K562 (cell line): ENCODE data around the gene TXLNG. TPM values are rescaled to one million over a fixed set of nuclear protein-coding genes. Genes with fewer than 3 reads are reported as not detected.

ENCODE experiments used
- AFF1 ChIP-seq, 2 experiments: fragments of 450-650 bp; IDR thresholded peaks; 2 replicates each; pipeline ENCODE4 v1.6.1; 2018; ENCODE audit warnings: mild to moderate bottlenecking in 2 of 2, low read depth in 1 of 2; ENCODE audit not compliant: partially characterized antibody in 2 of 2
- ARID2 ChIP-seq: fragments of 450-650 bp; IDR thresholded peaks from 2 replicates; pipeline ENCODE4 v1.6.1; 2017; ENCODE audit warnings: antibody characterized with exemption, mild to moderate bottlenecking
- C11orf30 ChIP-seq: fragments of 450-650 bp; IDR thresholded peaks from 2 replicates; pipeline ENCODE4 v1.6.1; 2016; ENCODE audit warnings: low read depth, mild to moderate bottlenecking
- CHAMP1 ChIP-seq: fragments of 450-650 bp; IDR thresholded peaks from 2 replicates; pipeline ENCODE4 v1.6.1; 2016; ENCODE audit warnings: mild to moderate bottlenecking
- CREB1 ChIP-seq, 2 experiments: sonication (generic) in 1 of 2; formaldehyde crosslinking in 1 of 2; IDR thresholded peaks; 2 replicates each; pipeline versions ENCODE4 v1.6.1 to v1.8.0; 2012 to 2022; ENCODE audit warnings: inconsistent platforms in 1 of 2, mild to moderate bottlenecking in 1 of 2, missing genetic modification reagents in 1 of 2, moderate library complexity in 1 of 2
- FIP1L1 ChIP-seq: fragments of 200-400 bp; formaldehyde crosslinking; IDR thresholded peaks from 2 replicates; pipeline ENCODE4 v1.6.1; 2018; ENCODE audit warnings: mild to moderate bottlenecking, low read depth, low read length; ENCODE audit not compliant: poor library complexity, severe bottlenecking
- KDM5B ChIP-seq: fragments of 200-600 bp; sonication (generic); IDR thresholded peaks from 2 replicates; pipeline ENCODE4 v1.6.1; 2012; ENCODE audit warnings: low read depth, mild to moderate bottlenecking, moderate library complexity, low read length, control low read depth, inconsistent platforms; ENCODE audit not compliant: insufficient replicate concordance
- MAFK ChIP-seq: IDR thresholded peaks from 2 replicates; pipeline ENCODE4 v1.6.1; 2011; ENCODE audit warnings: low read length, improper control_type of control experiment
- MTA3 ChIP-seq: fragments of 450-650 bp; formaldehyde crosslinking; IDR thresholded peaks from 2 replicates; pipeline ENCODE4 v1.6.1; 2017; ENCODE audit warnings: mild to moderate bottlenecking, borderline replicate concordance
- NCOA6 ChIP-seq: fragments of 450-650 bp; IDR thresholded peaks from 2 replicates; pipeline ENCODE4 v1.6.1; 2017; ENCODE audit warnings: mild to moderate bottlenecking
- NFIC ChIP-seq: fragments of 450-650 bp; IDR thresholded peaks from 2 replicates; pipeline ENCODE4 v1.6.1; 2017; ENCODE audit warnings: mild to moderate bottlenecking, inconsistent platforms
- POLR2G ChIP-seq: fragments of 200-400 bp; formaldehyde crosslinking; IDR thresholded peaks from 2 replicates; pipeline ENCODE4 v1.6.1; 2017; ENCODE audit warnings: low read depth, mild to moderate bottlenecking, antibody characterized with exemption, low read length, moderate library complexity
- RBBP5 ChIP-seq: fragments of 200-600 bp; sonication (generic); IDR thresholded peaks from 2 replicates; pipeline ENCODE4 v1.6.1; 2012; ENCODE audit warnings: borderline replicate concordance, mild to moderate bottlenecking, low read length, control low read depth, inconsistent platforms; ENCODE audit not compliant: insufficient read depth, poor library complexity, severe bottlenecking
- SAFB2 ChIP-seq: fragments of 200-400 bp; formaldehyde crosslinking; IDR thresholded peaks from 2 replicates; pipeline ENCODE4 v1.6.1; 2018; ENCODE audit warnings: borderline replicate concordance, low read length, low read depth, moderate library complexity; ENCODE audit not compliant: severe bottlenecking
- SMARCA4 ChIP-seq: fragments of 450-650 bp; IDR thresholded peaks from 2 replicates; pipeline ENCODE4 v1.6.1; 2016
- SMARCE1 ChIP-seq: fragments of 450-650 bp; IDR thresholded peaks from 2 replicates; pipeline ENCODE4 v1.7.1; 2016; ENCODE audit warnings: mild to moderate bottlenecking
- SRF ChIP-seq, 2 experiments: fragments of 250-450, 450-650 bp in 1 of 2; sonication (Bioruptor Pico) in 1 of 2; sonication (generic) in 1 of 2; formaldehyde crosslinking; IDR thresholded peaks; 2 replicates each; pipeline versions ENCODE4 v1.5.0 to v1.5.1; 2020 to 2022; ENCODE audit warnings: mild to moderate bottlenecking in 1 of 2, missing genetic modification reagents in 1 of 2
- TAF15 ChIP-seq: fragments of 200-400 bp; formaldehyde crosslinking; IDR thresholded peaks from 2 replicates; pipeline ENCODE4 v1.6.1; 2017; ENCODE audit warnings: mild to moderate bottlenecking, low read depth, low read length, moderate library complexity
- ZNF263 ChIP-seq: sonication (generic); formaldehyde crosslinking; IDR thresholded peaks from 2 replicates; pipeline ENCODE4 v1.8.0; 2022; ENCODE audit warnings: mild to moderate bottlenecking, missing genetic modification reagents, borderline replicate concordance
- ZNF696 ChIP-seq: fragments of 250-450 bp; sonication (Bioruptor Pico); conservative IDR thresholded peaks from 2 replicates; pipeline ENCODE4 v1.4.0; 2020; ENCODE audit warnings: mild to moderate bottlenecking, moderate library complexity
- polyA plus RNA-seq, 8 experiments: library from polyadenylated mRNA; depleted of rRNA in 4 of 8; stranded (reverse) in 5 of 8; unstranded in 3 of 8; fragments of >200 nt; fragmentation: Nextera tagmentation in 2 of 8; fragmentation: Illumina TruSeq in 1 of 8; extraction: Ambion mirVana in 2 of 8; extraction: Trizol in 1 of 8; gene quantifications; 2 replicates each; pipeline versions ENCODE4 v1.2.1 to v1.2.3, GENCODE V29; 2011 to 2014; ENCODE audit warnings: inconsistent platforms in 1 of 8, missing spikeins in 1 of 8
- total RNA-seq, 7 experiments: library from RNA; depleted of rRNA in 6 of 7; stranded (reverse); fragments of >200 nt in 6 of 7; fragmentation: Illumina TruSeq in 2 of 7; extraction: Trizol in 2 of 7; gene quantifications; 2 replicates each; pipeline versions ENCODE4 v1.2.1 to v1.2.3, GENCODE V29; 2011 to 2021; ENCODE audit warnings: low replicate concordance in 1 of 7

The TXLNG gene
- total and polyA plus RNA-seq, 9 of the 15 experiments (the other 6 are each of a cell fraction or from before 2014, with no cell fraction given), result 13.1 to 47.0 (median 31.6) TPM

GRCh38 chrX:16882702-16883486, 96.6 kb downstream of the TXLNG start (continued):
- TF ChIP-seq SAFB2 (no peak), POLR2G (peak; percentile 51), CHAMP1 (0 out of 2 replicates have a peak, but pooled peaks have one; percentile 66), NFIC (0 out of 2 replicates have a peak, but pooled peaks have one; percentile 20), TAF15 (no peak), C11orf30 (peak; percentile 61), ARID2 (no peak), KDM5B (peak; percentile 31), SMARCE1 (0 out of 2 replicates have a peak, but pooled peaks have one; percentile 21), ZNF696 (CRISPR knock-in tag) (no peak), SMARCA4 (peak; percentile 49; the same call in 1 of the 2 replicates), MAFK (peak; percentile 53), SRF (CRISPR knock-in tag; IDR thresholded peaks at IDR 0.05) (no peak), FIP1L1 (no peak), AFF1 (IDR thresholded peaks at IDR 0.05; ENCODE audit: low read depth in 1 of 2, partially characterized antibody in 2 of 2) (peak in 1 of 2 experiments; percentile 57), CREB1 (IDR thresholded peaks at IDR 0.05) (0 out of 2 replicates have a peak, but pooled peaks have one; percentile 41), CREB1 (CRISPR knock-in tag; IDR thresholded peaks at IDR 0.05) (peak; percentile 50), RBBP5 (no peak), NCOA6 (no peak), ZNF263 (CRISPR knock-in tag) (peak; percentile 71; the same call in 1 of the 2 replicates), MTA3 (0 out of 2 replicates have a peak, but pooled peaks have one; percentile 33)
